HCT116 (cell line): ENCODE results near the gene INPP5E. TPM values are rescaled to one million over a fixed set of nuclear protein-coding genes. Genes with fewer than 3 reads are reported as not detected.

Source experiments
- ATAC-seq: fragments of 200-7000 bp; cut with Tn5 transposase; 2 replicates; pipeline ENCODE4 v1.9.1; 2020; ENCODE audit warnings: mild to moderate bottlenecking, moderate library complexity
- BruUV-seq: library from RNA; stranded (reverse); fragments of 400-500 nt; replicated peaks from 2 replicates; lab custom pipeline; 2021; lab: Mats Ljungman, UMichigan
- CTCF ChIA-PET: fragments of 300-600 bp; sonication (Branson Sonifier 250); formaldehyde crosslinking; loops from one replicate; lab custom pipeline; 2021; ENCODE audit warnings: antibody characterized with exemption; lab: Charles Lee
- POLR2A ChIA-PET: fragments of 300-600, 350-600 bp; sonication (Branson Sonifier 250); formaldehyde crosslinking; loops from one replicate; lab custom pipeline; 2021; ENCODE audit warnings: antibody characterized with exemption; lab: Charles Lee
- RAD21 ChIA-PET, 2 experiments: fragments of 300-600 bp; sonication (Branson Sonifier 250); formaldehyde crosslinking; loops; one replicate each; lab custom pipeline; 2023; ENCODE audit warnings: low total read pairs in 2 of 2; ENCODE audit not compliant: uncharacterized antibody in 2 of 2, unreplicated experiment in 2 of 2, low non-redundant PET in 1 of 2; lab: Charles Lee
- DNase-seq: peaks from one replicate; pipeline ENCODE4 v3.0.0-alpha.2; 2010; ENCODE audit warnings: low read depth, low spot score
- H2AFZ ChIP-seq: fragments of 200-600 bp; shearing (Covaris generic), sonication (generic); 2 replicates; pipeline ENCODE4 v1.6.1; 2017; ENCODE audit warnings: low read depth, mixed run types, mixed read lengths, antibody characterized with exemption, low read length; ENCODE audit not compliant: poor library complexity, severe bottlenecking
- H3K27ac ChIP-seq: 2 replicates; pipeline ENCODE4 v1.5.1; 2012; ENCODE audit warnings: low read depth, low read length
- H3K27me3 ChIP-seq: fragments of 200-600 bp; sonication (generic); 2 replicates; pipeline ENCODE4 v1.6.1; 2016; ENCODE audit warnings: mixed run types, low read length, mixed read lengths; ENCODE audit not compliant: insufficient read depth
- H3K36me3 ChIP-seq, 2 experiments: fragments of 200-500 bp in 1 of 2; fragments of 200-600 bp in 1 of 2; sonication (Bioruptor generic) in 1 of 2; sonication (generic) in 1 of 2; 2 replicates each; pipeline versions ENCODE4 v1.5.1 to v1.6.1; 2014 to 2016; ENCODE audit warnings: low read length in 2 of 2, inconsistent platforms in 1 of 2, mixed read lengths in 1 of 2, mixed run types in 1 of 2; ENCODE audit not compliant: insufficient read depth in 2 of 2, control insufficient read depth in 1 of 2
- H3K4me1 ChIP-seq, 2 experiments: fragments of 200-600 bp in 1 of 2; sonication (generic) in 1 of 2; 2 replicates each; pipeline versions ENCODE4 v1.5.1 to v1.6.1; 2012 to 2017; ENCODE audit warnings: low read length in 2 of 2, inconsistent platforms in 1 of 2, mild to moderate bottlenecking in 1 of 2, mixed read lengths in 1 of 2, mixed run types in 1 of 2, moderate library complexity in 1 of 2; ENCODE audit not compliant: insufficient read depth in 2 of 2, control insufficient read depth in 1 of 2
- H3K4me2 ChIP-seq: fragments of 200-600 bp; sonication (generic); 2 replicates; pipeline ENCODE4 v1.6.1; 2017; ENCODE audit warnings: mixed run types, low read length, mixed read lengths
- H3K4me3 ChIP-seq, 2 experiments: fragments of 200-600 bp in 1 of 2; sonication (generic) in 1 of 2; replicated peaks in 1 of 2; 2 replicates each; pipeline ENCODE4 v1.5.1; 2011 to 2016; ENCODE audit warnings: low read length in 2 of 2, control low read depth in 1 of 2, low read depth in 1 of 2, mild to moderate bottlenecking in 1 of 2, mixed read lengths in 1 of 2, mixed run types in 1 of 2
- H3K79me2 ChIP-seq: fragments of 200-600 bp; sonication (generic); 2 replicates; pipeline ENCODE4 v1.6.1; 2017; ENCODE audit warnings: mild to moderate bottlenecking, mixed run types, low read length, moderate library complexity, mixed read lengths; ENCODE audit not compliant: insufficient read depth
- H3K9ac ChIP-seq: fragments of 200-600 bp; sonication (generic); 2 replicates; pipeline ENCODE4 v1.6.1; 2016; ENCODE audit warnings: low read length, mixed read lengths
- H3K9me2 ChIP-seq: fragments of 200-600 bp; sonication (generic), shearing (Covaris generic); 2 replicates; pipeline ENCODE4 v1.6.1; 2017; ENCODE audit warnings: mixed run types, mild to moderate bottlenecking, moderate library complexity; ENCODE audit not compliant: insufficient read depth
- H3K9me3 ChIP-seq, 2 experiments: fragments of 200-500 bp in 1 of 2; fragments of 200-600 bp in 1 of 2; sonication (Bioruptor generic) in 1 of 2; sonication (generic) in 1 of 2; 2 replicates each; pipeline ENCODE4 v1.6.1; 2014 to 2017; ENCODE audit warnings: low read length in 2 of 2, mixed read lengths in 2 of 2, inconsistent platforms in 1 of 2, low read depth in 1 of 2, mild to moderate bottlenecking in 1 of 2, mixed run types in 1 of 2, moderate library complexity in 1 of 2; ENCODE audit not compliant: control insufficient read depth in 1 of 2, insufficient read depth in 1 of 2
- H4K20me1 ChIP-seq: fragments of 200-600 bp; sonication (generic), shearing (Covaris generic); 2 replicates; pipeline ENCODE4 v1.6.1; 2017; ENCODE audit warnings: mixed run types, mild to moderate bottlenecking, moderate library complexity; ENCODE audit not compliant: insufficient read depth
- CBX3 ChIP-seq: IDR thresholded peaks from 2 replicates; pipeline ENCODE4 v1.6.1; 2012; ENCODE audit warnings: low read depth
- CEBPB ChIP-seq: IDR thresholded peaks from 2 replicates; pipeline ENCODE4 v1.6.1; 2012; ENCODE audit warnings: low read depth
- EGR1 ChIP-seq: IDR thresholded peaks from 2 replicates; pipeline ENCODE4 v1.6.1; 2012; ENCODE audit warnings: low read depth
- ELF1 ChIP-seq: IDR thresholded peaks from 2 replicates; pipeline ENCODE4 v1.6.1; 2012; ENCODE audit warnings: low read depth, borderline replicate concordance
- EZH2 ChIP-seq: fragments of 200-600 bp; sonication (generic); IDR thresholded peaks from 2 replicates; pipeline ENCODE4 v1.6.1; 2017; ENCODE audit warnings: antibody characterized with exemption, mixed run types
- JUND ChIP-seq: IDR thresholded peaks from 2 replicates; pipeline ENCODE4 v1.6.1; 2012
- POLR2AphosphoS5 ChIP-seq: IDR thresholded peaks from 2 replicates; pipeline ENCODE4 v1.6.1; 2011; ENCODE audit warnings: mild to moderate bottlenecking, low read depth, low read length, moderate library complexity
- SIN3A ChIP-seq: IDR thresholded peaks from 2 replicates; pipeline ENCODE4 v1.6.1; 2012; ENCODE audit warnings: low read depth
- ZBTB33 ChIP-seq: IDR thresholded peaks from 2 replicates; pipeline ENCODE4 v1.6.1; 2011; ENCODE audit warnings: mild to moderate bottlenecking, low read length, moderate library complexity; ENCODE audit not compliant: insufficient replicate concordance; ENCODE audit errors: extremely low read depth
- intact Hi-C: fragments of 100-400 bp; cut with micrococcal nuclease; formaldehyde crosslinking; loops from 2 replicates; pipeline ENCODE4 v1.10.0; 2022
- total RNA-seq: library from RNA; stranded (reverse); gene quantifications from one replicate; pipeline ENCODE4 v1.2.1, GENCODE V29; 2021; ENCODE audit not compliant: unreplicated experiment
- TF ChIP-seq, protein P1 (sequence below): IDR thresholded peaks from 2 replicates; pipeline ENCODE4 v1.6.1; 2012
- TF ChIP-seq, protein P2 (sequence below): IDR thresholded peaks from 2 replicates; pipeline ENCODE4 v1.6.1; 2012

INPP5E gene
- total RNA-seq, 1 experiment from 2014 or later, result 23.8 TPM

DNA sequence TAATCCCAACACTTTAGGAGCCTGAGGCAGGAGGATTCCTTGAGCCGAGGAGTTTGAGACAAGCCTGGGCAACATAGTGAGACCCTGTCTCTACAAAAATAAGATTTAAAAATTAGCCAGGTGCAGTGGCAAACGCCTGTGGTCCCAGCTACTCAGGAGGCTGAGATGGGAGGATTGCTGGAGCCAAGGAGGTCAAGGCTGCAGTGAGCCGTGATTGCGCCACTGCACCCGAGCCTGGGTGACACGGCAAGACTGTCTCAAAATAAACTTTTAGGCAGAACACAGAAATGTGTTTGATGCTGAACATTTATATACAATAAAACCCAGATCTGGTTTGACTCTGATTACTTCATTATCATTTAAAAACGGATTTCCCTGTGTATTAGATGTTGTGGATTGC is 34.2 kb downstream of the INPP5E start:
- DNase-seq, result no peak
- Histone ChIP-seq H3K4me3 (no peak overlapping the region), H3K9me3 (no peaks in the 10 kb centered on the region)
- intact Hi-C loops, result no loop called here
- TF ChIP-seq ELF1 (no peak), CEBPB (no peak), EZH2 (no peak), CBX3 (no peak), ZBTB33 (no peak), SIN3A (no peak), EGR1 (no peak), POLR2AphosphoS5 (no peak), JUND (no peak)
- TF ChIP-seq, protein P1, sequence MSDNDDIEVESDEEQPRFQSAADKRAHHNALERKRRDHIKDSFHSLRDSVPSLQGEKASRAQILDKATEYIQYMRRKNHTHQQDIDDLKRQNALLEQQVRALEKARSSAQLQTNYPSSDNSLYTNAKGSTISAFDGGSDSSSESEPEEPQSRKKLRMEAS, result no peak
- TF ChIP-seq, protein P2, sequence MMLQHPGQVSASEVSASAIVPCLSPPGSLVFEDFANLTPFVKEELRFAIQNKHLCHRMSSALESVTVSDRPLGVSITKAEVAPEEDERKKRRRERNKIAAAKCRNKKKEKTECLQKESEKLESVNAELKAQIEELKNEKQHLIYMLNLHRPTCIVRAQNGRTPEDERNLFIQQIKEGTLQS, result no peak
- TF ChIP-seq, all 23 proteins: peak for 0
- Histone ChIP-seq H2AFZ (no peak overlapping the region), H3K36me3 (peaks cover 32 to 39% of the 10 kb centered on the region in 2 experiments; a peak in 3 of 4 replicates), H3K9ac (no peak overlapping the region), H3K9me2 (no peaks in the 10 kb centered on the region), H3K4me1 (peaks cover 4 to 19% of the 10 kb centered on the region in 2 experiments), H3K27ac (no peak overlapping the region), H3K79me2 (peaks cover 37% of the 10 kb centered on the region), H4K20me1 (no peaks in the 10 kb centered on the region), H3K27me3 (no peaks in the 10 kb centered on the region), H3K4me2 (no peak overlapping the region)
- no peak for ATAC-seq
- no TSS peak for BruUV-seq
- ChIA-PET POLR2A (no interaction called here), RAD21 (no interaction called here), CTCF (no interaction called here)
